Activated B cell treated with CpG ODN at 0.5 μM for 24 hours (primary cell): ENCODE data around the gene ATG14. TPM values are rescaled to one million over a fixed set of nuclear protein-coding genes. Genes with fewer than 3 reads are reported as not detected.

Source experiments
- ATAC-seq: fragments of 200-7000 bp; cut with Tn5 transposase; one replicate; pipeline ENCODE4 v1.10.0; 2021; ENCODE audit warnings: low read depth, mild to moderate bottlenecking, moderate library complexity
- CTCF ChIA-PET: fragments of 350-600 bp; sonication (Branson Sonifier 250); formaldehyde crosslinking; loops from one replicate; lab custom pipeline; 2021; ENCODE audit warnings: antibody characterized with exemption; lab: Charles Lee
- POLR2A ChIA-PET: fragments of 350-600 bp; sonication (Branson Sonifier 250); formaldehyde crosslinking; loops from one replicate; lab custom pipeline; 2021; ENCODE audit warnings: antibody characterized with exemption; lab: Charles Lee
- DNase-seq: peaks from one replicate; pipeline ENCODE4 v3.0.0; 2022
- H3K27ac Mint-ChIP-seq: one replicate; pipeline ENCODE4 v1.8.0; 2020; ENCODE audit warnings: mixed read lengths
- H3K27me3 Mint-ChIP-seq: one replicate; pipeline ENCODE4 v1.8.0; 2021; ENCODE audit warnings: mixed read lengths
- H3K36me3 Mint-ChIP-seq: one replicate; pipeline ENCODE4 v1.8.0; 2021; ENCODE audit warnings: low read depth, mixed read lengths
- H3K4me1 Mint-ChIP-seq: one replicate; pipeline ENCODE4 v1.8.0; 2021; ENCODE audit warnings: mixed read lengths
- H3K4me3 Mint-ChIP-seq: one replicate; pipeline ENCODE4 v1.8.0; 2020; ENCODE audit warnings: mild to moderate bottlenecking, mixed read lengths
- H3K9me3 Mint-ChIP-seq: one replicate; pipeline ENCODE4 v1.8.0; 2020; ENCODE audit warnings: mixed read lengths
- CTCF ChIP-seq: fragments of 200-600 bp; IDR thresholded peaks from one replicate; pipeline ENCODE4 v1.8.0; 2022; ENCODE audit warnings: antibody characterized with exemption, mild to moderate bottlenecking
- intact Hi-C: fragments of 100-400 bp; cut with micrococcal nuclease; formaldehyde crosslinking; loops from one replicate; pipeline ENCODE4 v1.15.1; 2024
- total RNA-seq: library from RNA; stranded (reverse); gene quantifications from 2 replicates; pipeline ENCODE4 v1.2.3, GENCODE V29; 2022

Gene ATG14
- total RNA-seq, 1 donor from 2014 or later = 12.1 TPM

DNA sequence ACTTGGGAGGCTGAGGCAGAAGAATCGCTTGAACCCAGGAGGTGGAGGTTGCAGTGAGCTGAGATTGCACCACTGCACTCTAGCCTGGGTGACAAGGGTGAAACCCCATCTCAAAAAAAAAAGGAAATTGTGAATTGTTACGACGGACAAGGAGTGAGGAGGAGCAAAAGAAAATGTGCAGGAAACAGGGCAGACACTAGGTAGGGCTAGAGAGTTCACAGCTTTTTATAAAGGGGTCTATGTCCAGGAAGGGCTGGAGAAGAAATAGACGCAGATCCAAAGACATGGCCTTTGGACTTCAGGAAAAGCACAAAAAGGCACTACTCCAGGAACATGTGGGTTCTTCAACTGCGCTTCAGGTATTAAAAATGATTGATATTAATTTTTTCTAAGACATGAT, 34.4 kb downstream of the ATG14 start:
- ATAC-seq (no peak), DNase-seq (no peak)
- intact Hi-C loops = no loop called here
- H3K27ac Mint-ChIP-seq = no peak overlapping the region
- H3K9me3 Mint-ChIP-seq = no peaks in the 10 kb centered on the region
- H3K36me3 Mint-ChIP-seq = peaks cover 71% of the 10 kb centered on the region
- H3K4me1 Mint-ChIP-seq = peaks cover 10% of the 10 kb centered on the region
- TF ChIP-seq CTCF = no peak
- CTCF ChIA-PET = no interaction called here
- no peak overlapping the region for H3K4me3 Mint-ChIP-seq
- POLR2A ChIA-PET = no interaction called here
- H3K27me3 Mint-ChIP-seq = no peaks in the 10 kb centered on the region

- no peak for TF ChIP-seq CTCF
- Mint-ChIP-seq H3K4me1 (peaks cover 10% of the 10 kb centered on the region), H3K4me3 (no peak overlapping the region), H3K9me3 (no peaks in the 10 kb centered on the region), H3K36me3 (peaks cover 67% of the 10 kb centered on the region), H3K27ac (no peak overlapping the region), H3K27me3 (no peaks in the 10 kb centered on the region)
- POLR2A ChIA-PET = no interaction called here
- CTCF ChIA-PET = interaction anchor here (1.0 kb wide), 1 partner anchor 11 kb away, joined by 3 read pairs; no protein-coding TSS in a partner anchor
- no peak for ATAC-seq
- intact Hi-C loops = loop anchor here (5.0 kb wide), 1 partner anchor 102 kb away; the partner anchor contains the start of gene FBXO34
- DNase-seq = no peak
Observed at GRCh38 chr14:55374771-55375170, 36.9 kb downstream of the ATG14 start.

GRCh38 chr14:55373784-55374705, 37.6 kb downstream of the ATG14 start:
- no peak for TF ChIP-seq CTCF
- ChIA-PET CTCF (interaction anchor here (1.0 kb wide), 1 partner anchor 10 kb away, joined by 3 read pairs; no protein-coding TSS in a partner anchor), POLR2A (interaction anchor here (0.7 kb wide), 1 partner anchor 193 kb away, joined by 3 read pairs; no protein-coding TSS in a partner anchor)
- Mint-ChIP-seq H3K4me1 (peaks cover 10% of the 10 kb centered on the region), H3K36me3 (peaks cover 72% of the 10 kb centered on the region), H3K9me3 (no peaks in the 10 kb centered on the region), H3K27ac (no peak overlapping the region), H3K4me3 (no peak overlapping the region), H3K27me3 (no peaks in the 10 kb centered on the region)
- ATAC-seq (peak; percentile 37), DNase-seq (no peak)
- intact Hi-C loops = loop anchor here (5.0 kb wide), 1 partner anchor 102 kb away; the partner anchor contains the start of gene FBXO34

- Mint-ChIP-seq H3K4me3 (no peak overlapping the region), H3K4me1 (peaks cover 10% of the 10 kb centered on the region), H3K27me3 (no peaks in the 10 kb centered on the region), H3K9me3 (no peaks in the 10 kb centered on the region), H3K27ac (no peak overlapping the region), H3K36me3 (peaks cover 72% of the 10 kb centered on the region)
- intact Hi-C loops = loop anchor here (5.0 kb wide), 1 partner anchor 101 kb away; the partner anchor contains the start of gene FBXO34
- ATAC-seq (no peak), DNase-seq (no peak)
- TF ChIP-seq CTCF = no peak
- ChIA-PET CTCF (no interaction called here), POLR2A (interaction anchor here (0.7 kb wide), 1 partner anchor 192 kb away, joined by 3 read pairs; no protein-coding TSS in a partner anchor)
Observed at GRCh38 chr14:55372825-55373224, 38.8 kb downstream of the ATG14 start.

- H3K9me3 Mint-ChIP-seq = no peaks in the 10 kb centered on the region
- no peak for TF ChIP-seq CTCF
- POLR2A ChIA-PET = no interaction called here
- H3K4me3 Mint-ChIP-seq = no peak overlapping the region
- intact Hi-C loops = loop anchor here (5.0 kb wide), 1 partner anchor 100 kb away; the partner anchor contains the start of gene FBXO34
- CTCF ChIA-PET = no interaction called here
- DNase-seq (no peak), ATAC-seq (no peak)
- H3K27me3 Mint-ChIP-seq = no peaks in the 10 kb centered on the region
- peaks cover 72% of the 10 kb centered on the region for H3K36me3 Mint-ChIP-seq
- peaks cover 10% of the 10 kb centered on the region for H3K4me1 Mint-ChIP-seq
- no peak overlapping the region for H3K27ac Mint-ChIP-seq
Observed at GRCh38 chr14:55372423-55372822, 39.2 kb downstream of the ATG14 start.
